GM18520 (cell line): Measurements from ENCODE around the gene SLC15A4.
"Not testable (repeated sequence)": the region's sequence is repeated elsewhere in the genome, so short reads cannot be mapped to it uniquely, and the experiment has no call there.

Experiments used
- ATAC-seq: cut with Tn5 transposase; IDR thresholded peaks from one replicate; pipeline ENCODE4 v1.9.1; 2021; ENCODE audit not compliant: unreplicated experiment

Gene SLC15A4

DNA sequence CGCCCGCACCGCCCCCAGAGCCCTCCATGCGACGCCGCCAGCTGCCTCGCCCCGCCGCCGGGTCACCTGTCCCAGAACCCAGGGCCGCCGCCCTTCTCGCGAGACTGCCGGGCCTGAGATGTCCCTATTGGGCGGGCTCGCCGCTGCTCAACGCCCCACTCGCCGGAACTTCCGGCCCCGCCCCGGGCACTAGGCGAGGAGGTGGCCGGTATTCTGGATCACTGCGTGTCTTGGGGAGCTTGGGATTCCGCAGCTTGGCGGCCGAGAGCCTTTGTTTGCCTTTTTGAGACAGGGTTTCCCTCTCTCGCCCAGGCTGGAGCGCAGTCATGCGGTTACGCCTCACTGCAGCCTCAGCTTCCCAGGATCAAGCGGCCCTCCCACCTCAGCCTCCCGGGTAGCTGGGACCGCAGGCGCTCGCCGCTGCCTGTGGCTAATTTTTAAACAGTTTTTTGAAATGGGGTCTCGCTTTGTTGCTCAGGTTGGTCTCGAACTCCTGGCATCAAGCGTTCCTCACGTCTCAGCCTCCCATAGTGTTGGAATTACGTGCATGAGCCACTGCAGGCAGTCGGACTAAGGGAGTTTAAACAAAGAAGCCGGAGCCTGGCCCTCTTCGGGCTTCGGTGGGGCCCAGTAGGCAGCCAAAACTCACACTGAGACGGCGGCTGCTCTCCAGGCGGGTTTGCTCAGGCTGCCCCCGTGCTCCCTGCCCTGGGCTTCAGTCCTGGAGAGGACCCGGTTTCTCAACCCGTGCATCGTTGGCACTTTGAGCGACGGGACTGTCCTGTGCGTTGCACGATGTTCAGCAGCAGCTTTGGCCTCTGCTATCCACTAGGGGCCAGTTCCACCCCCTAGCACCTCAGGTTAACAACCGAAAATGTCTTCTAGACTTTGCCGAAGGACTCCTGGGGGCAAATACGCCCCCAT lies at the start of gene SLC15A4:
Gene SLC15A4 (minus strand): TSS at position 43 of the 924 bp plus-strand sequence. CDS start 15 bp downstream, at position 28.
- ATAC-seq = peak; percentile 71

DNA sequence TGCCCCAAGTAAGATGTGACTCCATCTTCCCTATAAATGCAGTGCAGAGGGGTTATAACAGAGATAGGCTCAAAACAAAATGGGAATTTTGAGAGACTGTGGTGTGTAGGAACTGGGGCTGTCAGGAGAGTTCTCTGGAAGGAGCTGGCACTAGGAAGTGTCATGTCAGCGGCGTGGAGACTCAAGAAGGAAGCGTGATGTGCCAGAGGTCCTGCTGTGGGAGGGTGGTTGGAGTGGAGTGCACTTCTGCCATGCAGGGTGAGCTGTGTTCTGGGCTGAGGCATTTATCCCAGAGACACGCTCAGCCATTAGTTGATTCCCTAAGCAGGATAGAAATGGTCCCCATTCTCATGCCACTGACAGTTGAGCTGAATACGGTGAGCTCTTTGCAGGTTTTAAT lies 48.5 kb upstream of the SLC15A4 start:
- ATAC-seq = no peak

DNA sequence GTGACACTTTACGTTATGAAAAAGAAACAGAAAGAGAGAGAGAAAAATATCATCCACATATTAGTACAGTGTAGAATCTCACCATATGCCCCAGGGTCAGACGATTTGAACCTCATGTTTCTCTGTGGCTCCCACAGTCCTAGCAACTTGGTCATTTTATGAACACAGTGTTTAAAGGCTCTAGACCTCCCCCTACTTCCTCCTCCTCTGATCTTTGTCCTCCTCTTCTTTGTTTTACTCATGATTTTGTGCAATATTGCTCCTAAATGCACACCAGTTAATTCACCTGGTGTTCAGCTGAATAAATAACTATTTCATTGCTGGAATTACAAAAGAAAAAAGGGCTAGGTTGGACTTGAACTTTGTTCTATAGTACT lies 47.7 kb upstream of the SLC15A4 start:
- no peak for ATAC-seq

DNA sequence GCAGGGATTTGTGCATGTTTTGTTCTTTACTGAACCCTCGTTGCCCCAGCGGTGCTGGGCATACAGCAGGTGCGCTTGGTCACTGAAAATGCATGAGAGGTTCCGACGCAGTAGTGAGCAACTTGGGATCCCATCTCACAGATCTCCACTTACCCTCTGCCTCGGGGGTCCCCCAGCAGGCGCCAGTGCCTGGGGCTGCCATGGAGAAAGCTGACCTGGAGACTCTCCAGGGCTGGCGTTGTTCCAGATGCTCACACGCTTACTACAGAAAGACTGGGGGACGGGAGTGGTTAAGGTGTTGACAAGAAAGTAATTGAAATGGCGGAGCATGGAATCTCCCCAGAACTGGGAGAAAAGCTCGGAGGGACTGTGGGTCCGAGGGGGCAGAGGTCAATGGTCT lies 43.7 kb upstream of the SLC15A4 start:
- ATAC-seq = no peak

DNA sequence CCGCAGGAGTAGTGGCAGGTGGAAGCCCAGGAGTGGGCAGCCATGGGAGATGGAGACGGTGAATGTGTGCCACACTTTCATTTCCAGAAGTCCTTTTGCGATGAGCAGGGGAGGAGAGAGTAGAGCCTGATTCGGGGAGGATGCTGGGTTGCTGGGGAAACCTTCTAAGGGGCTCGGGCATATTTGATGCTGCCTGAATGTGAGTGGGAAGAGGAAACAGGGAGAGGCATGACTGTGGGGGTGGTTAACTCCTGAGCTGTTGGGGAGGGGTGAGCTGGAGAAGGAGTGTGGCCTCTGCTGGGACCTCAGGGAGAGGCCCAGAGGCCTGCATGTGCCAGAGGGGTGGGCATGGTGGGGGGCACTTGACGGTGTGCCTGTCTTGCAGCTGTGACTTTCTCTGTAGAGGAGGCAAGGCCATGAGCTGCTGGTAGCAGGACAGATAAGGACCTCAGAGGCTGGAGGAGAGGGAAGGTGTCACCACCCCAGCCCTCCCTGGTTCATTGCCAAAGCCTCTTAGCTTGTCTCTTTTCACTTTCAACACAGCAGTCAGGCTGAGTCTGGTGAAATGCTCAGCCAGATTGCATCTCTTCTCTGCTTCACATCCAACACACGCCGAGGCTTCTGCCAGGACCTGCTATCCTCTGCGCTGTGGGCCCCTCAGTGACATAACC lies 40.9 kb upstream of the SLC15A4 start:
- ATAC-seq = no peak

DNA sequence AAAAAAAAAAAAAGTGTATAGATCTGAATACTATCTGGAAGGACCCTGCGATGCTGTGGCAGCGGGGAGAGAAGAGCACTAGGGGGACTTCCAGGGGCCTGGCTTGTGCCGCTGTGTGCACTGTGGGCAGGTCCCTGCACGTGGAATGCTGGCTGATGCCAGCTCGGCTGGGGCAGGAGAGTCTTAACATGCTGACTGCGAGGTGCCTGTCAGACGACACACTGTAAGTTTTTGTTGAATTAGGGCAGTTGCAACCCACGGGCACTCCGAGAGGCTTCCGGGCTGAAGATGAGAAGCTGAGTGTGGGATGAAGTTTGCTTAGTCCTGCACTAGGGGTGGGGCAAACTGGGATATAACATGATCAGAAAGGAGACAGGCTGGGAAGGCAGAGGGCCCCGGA lies 40.2 kb upstream of the SLC15A4 start:
- no peak for ATAC-seq

DNA sequence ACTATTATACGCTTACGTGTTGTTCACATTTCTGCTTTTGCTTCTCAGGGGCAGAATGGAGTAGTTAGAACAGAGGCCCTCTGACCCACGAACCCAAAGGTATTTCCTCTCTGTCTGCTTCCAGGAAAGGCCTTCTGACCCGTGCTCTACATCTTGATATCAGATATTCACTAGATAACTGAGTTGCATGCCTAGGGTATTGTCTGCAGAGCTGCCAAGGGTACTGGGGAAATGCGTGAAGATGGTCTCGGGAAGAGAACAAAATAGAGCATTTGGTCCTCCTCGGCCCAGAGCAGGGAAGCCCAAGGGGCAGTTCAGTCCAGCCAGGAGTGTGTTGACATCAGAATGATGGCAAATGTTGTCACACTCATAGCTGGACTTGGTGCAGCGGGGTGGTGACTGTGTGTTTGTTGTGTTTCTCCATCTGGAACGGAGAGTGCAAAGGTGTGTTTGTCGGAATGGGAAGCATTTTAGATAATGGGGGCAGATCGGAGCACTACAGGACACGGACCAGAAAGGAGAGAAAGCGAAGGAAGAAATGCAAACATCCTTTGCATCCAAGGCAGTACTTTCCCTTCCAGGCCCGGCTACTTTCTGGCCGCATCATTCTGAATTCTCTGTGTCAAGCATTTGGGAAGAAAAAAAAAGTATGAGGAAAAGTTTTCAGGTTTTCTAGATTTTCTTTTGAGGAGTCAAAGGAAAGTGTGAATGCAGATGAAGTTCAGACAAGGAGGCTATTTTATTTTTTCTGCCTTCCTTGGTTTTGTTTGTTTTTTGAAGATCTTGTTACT lies 37.7 kb upstream of the SLC15A4 start:
- no peak for ATAC-seq

DNA sequence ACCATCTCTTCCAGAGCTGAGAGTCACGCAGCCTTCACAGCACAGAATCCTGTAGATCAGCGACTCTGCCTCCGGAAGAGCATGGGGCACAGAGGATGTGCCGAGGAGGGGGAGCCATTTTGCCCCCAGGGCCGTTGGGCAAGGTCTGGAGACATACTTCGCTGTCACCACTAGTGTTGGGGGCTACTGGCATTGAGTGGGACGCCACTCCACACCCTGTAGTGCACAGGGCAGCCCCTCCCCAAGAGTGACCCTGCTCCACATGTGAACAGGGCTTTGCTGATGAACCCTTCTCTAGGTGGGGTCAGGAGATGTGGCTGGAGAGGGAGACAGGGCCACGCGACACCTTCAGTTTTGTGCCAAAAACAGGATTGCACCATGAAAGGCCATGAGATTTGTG lies 35.6 kb upstream of the SLC15A4 start:
- no peak for ATAC-seq

DNA sequence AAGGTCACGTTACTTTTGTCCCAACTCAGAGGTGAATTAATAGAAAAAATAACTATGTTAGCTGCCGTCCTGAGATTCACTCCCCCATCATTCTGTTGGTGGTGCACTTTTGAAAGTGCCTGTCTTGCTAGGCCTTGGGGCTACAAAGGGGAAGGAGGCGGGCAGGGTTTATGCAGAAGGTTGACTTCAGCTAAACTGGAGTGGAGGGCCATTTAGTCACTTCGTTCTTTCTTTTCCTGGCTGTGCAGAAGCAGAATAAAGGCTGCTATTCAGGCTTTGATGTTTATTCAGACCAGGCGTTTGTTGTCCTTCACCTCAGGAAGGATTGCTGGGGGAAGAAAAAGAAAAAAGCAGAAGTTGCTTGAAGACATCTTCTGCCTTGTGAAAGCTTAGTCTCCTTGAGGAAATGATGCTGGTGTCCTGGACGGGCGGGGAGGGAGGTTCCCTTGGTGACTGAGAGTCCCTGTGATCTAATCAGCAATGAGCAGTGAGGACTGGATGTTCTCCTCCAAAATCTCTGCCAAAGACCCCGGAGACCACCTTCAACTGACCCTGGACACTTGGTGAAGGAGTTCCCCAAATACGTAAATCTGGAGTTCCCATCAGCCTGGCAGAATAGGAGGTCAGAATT lies 33.5 kb upstream of the SLC15A4 start:
- ATAC-seq = no peak

DNA sequence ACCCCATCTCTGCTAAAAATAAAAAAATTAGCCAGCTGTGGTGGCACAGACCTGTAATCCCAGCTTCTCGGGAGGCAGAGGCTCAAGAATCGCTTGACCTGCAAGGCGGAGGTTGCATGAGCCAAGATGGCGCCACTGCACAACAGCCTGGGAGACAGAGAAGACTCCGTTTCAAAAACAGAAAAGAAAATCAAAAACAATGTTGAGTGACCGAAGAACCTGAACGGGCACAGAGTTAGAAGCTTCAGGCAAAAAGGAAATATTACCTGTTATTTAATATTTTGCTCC lies 33.0 kb upstream of the SLC15A4 start:
- no peak for ATAC-seq

DNA sequence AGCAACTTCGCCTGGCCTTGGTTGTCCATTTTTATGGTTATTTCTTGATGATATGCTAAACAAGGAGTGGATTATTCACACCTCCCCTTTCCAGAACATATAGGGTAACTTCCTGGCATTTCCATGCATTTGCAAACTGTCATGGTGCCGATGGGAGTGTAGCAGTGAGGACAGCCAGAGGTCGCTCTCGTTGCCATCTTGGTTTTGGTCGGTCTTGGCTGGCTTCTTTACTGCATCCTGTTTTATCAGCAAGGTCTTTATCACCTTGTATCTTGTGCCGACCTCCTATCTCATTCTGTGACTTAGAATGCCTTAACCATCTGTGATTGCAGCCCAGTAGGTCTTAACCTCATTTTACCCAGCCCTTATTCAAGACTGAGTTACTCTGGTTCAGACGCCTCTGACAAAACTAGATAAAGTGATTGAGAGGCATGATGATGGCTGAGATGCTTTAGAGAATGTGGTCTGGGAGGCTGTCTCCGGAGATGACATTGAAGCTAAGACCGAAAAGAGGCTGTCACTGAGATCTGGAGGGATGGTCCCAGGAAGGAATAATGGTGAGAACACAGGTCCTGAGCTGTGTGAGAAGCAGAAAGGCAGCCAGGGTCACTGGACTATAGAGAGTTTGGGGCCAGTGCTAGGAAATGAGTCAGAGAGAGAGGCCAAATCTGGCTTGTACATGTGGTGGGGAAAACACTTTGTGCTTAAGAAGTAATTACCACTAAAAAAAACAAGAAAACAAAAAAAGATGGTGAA lies 32.5 kb upstream of the SLC15A4 start:
- ATAC-seq = no peak

DNA sequence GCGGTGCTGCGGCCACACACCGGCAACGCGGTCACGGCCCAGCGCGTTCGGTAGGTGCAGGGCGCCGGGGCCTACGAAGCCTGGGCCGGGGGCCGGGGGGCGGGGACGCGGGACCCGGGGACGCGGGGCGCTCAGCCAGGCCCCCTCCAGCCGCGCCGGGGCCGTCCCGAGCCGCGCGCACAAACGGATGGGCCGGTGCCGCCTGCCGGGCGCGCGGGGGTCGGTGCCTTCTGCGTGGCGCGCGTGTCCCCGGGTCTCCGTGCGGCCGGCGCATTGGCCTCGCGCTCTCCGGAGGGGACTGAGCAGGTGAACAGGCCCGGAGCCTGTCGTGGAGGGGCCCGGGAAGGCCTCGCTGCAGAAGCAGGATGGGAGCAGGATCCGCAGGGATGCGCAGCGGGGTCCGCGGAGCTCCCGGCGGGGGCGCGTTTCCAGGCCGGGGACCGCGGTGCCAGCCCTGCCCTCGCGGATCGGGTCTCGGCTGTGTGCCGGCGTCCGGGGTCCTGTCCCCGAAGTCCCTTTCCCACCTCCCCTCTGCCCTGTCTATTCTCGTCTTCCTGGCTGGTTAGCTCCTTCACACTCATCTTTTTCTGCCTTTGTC lies 29.9 kb upstream of the SLC15A4 start:
- no peak for ATAC-seq

DNA sequence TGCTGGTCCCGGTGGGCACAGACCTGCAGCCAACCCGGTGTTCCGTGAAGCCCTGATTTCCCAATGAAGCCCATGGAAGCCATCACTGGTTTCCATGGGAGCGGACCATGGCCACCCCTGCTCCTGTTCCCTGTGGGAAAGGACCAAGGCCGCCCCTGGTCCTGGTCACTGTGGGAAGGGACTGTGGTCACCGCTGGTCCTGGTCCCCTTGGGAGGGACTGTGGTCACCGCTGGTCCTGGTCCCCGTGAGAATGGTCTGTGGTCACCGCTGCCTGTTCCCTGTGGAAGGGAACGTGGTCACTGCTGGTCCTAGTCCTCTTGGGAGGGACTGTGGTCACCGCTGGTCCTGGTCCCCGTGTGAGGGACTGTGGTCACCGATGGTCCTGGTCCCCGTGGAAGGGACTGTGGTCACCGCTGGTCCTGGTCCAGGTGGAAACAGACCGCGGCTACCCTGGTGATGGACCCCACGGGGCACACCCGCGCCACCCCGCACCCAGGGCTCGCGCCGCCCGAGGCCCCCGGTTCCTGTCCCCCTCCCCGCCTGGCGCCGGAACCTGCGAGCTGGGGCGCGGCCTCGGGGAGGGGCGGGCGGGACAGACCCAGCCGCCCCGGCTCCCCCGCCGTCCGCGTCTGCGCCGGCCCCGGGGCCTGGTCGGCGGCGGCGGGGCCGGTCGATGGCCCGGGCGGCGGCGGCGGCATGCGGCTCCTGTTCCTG lies 29.3 kb upstream of the SLC15A4 start, which contains the start of gene GLT1D1:
Gene GLT1D1 (plus strand): TSS at position 594 of the 715 bp plus-strand sequence. CDS start 104 bp downstream, at position 698.
- no peak for ATAC-seq

DNA sequence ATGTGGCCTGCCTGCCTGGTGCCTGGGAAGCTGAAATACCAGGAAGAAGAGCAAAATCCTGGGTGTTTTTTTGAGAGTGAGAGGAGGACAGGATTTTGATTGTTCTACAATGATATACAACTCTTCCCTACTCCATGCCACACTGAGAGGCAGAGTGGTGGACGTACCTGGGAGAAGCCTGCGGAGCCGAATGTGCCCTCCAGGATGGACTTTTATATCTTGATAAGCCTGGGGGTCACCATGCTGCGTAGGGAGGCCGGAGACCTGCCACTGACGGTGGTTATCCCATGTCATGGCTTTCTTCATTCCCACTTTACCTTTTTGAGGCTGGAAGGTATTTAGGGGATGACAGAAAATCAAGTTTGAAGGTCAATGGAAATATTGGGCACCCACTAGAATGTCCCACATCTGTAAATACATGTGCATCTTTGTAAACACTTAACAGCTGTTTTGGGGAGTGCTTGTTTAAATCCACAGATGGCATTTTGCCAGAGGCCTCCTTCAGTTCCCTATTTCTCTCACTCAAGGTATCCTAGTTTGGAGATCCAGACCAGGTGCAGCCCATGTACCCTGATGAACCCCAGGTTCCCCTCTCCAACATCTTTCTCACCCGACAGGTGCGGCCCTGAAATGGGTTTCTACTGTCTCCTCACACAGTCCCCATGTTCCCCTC lies 28.4 kb upstream of the SLC15A4 start:
- no peak for ATAC-seq

DNA sequence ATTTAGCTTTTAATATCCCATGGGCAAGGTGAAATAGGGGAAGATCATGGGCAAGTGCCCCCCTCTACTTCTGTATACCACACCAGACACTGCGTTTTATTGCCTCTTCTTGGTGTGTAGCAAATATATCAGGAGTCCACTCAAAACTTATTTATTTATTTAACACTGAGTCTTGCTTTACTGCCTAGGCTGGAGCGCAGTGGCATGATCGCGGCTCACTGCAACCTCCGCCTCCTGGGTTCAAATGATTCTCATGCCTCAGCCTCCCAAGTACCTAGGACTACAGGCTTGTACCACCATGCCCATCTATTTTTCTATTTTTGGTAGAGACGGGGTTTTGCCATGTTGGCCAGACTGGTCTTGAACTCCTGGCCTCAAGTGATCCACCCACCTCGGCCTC lies 27.7 kb upstream of the SLC15A4 start:
- not testable (repeated sequence) for ATAC-seq

DNA sequence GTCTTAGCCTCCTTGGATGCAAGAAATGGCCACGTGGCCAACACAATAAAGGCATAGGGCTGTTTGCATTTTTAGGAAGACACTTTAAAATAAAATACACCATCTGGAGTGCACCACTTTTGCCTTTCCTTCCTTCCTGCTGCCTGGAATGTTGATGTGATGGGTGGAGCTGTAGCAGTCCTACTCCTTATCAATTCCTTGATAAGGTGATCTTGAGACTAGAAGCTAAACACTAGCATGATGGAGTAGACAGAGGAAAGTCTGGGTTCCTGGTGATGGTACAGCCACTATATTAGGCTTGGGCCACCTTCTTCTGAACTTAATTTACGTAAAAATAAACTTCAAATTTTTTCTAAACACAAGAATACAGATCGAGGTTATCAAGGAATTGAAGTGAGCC lies 26.6 kb upstream of the SLC15A4 start:
- no peak for ATAC-seq

DNA sequence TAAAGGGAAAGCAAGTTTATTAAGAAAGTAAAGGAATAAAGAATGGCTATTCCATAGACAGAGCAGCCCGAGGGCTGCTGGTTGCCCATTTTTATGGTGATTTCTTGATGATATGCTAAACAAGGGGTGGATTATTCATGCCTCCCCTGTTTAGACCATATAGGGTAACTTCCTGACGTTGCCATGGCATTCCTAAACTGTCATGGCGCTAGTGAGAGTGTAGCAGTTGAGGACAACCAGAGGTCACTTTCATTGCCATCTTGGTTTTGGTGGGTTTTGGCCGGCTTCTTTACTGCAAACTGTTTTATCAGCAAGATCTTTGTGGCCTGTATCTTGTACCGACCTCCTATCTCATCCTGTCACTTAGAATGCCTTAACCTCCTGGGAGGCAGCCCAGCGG lies 26.0 kb upstream of the SLC15A4 start:
- ATAC-seq = not testable (repeated sequence)

DNA sequence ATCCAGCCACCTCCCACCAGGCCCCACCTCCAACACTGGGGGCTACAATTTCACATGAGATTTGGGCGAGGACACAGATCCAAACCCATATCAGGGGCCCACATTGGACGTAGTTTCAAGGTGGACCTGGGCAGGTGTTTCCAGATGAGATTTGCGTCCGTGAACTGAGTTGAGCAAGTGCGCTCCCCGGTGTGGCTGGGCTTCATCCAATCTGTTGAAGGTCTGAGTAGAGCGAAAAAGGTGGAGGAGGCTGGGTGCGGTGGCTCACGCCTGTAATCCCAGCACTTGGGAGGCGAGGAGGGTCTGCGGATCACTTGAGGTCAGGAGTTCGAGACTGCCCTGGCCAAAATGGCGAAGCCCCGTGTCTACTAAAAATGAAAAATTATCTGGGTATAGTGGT lies 24.6 kb upstream of the SLC15A4 start:
- ATAC-seq = no peak

DNA sequence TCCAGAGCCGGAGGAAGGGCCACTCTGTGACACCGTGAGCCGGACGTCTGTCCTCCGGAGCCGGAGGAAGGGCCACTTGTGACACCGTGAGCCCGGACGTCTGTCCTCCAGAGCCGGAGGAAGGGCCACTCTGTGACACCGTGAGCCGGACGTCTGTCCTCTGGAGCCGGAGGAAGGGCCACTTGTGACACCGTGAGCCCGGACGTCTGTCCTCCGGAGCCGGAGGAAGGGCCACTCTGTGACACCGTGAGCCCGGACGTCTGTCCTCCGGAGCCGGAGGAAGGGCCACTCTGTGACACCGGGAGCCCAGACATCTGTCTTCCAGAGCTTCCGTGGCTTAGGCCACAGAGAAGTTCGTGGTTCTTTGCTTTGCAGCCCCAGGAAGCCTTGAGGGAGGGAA lies 22.9 kb upstream of the SLC15A4 start:
- not testable (repeated sequence) for ATAC-seq
